GM19035 (cell line): ENCODE data around the gene TMEM88.

Source experiments
- ATAC-seq: cut with Tn5 transposase; IDR thresholded peaks from one replicate; pipeline ENCODE4 v1.9.1; 2021; ENCODE audit not compliant: unreplicated experiment

Gene TMEM88

GRCh38 chr17:7832431-7832830 lies 22.4 kb upstream of the TMEM88 start:
- no peak for ATAC-seq

- no peak for ATAC-seq
Measured at GRCh38 chr17:7833011-7833794, 21.7 kb upstream of the TMEM88 start.

GRCh38 chr17:7833795-7834541 lies 20.9 kb upstream of the TMEM88 start, which contains the start of gene KDM6B:
TSS of gene KDM6B (plus strand) at chr17:7834217. CDS start at chr17:7845555, 11,338 bp downstream.
- ATAC-seq, result peak; percentile 40

GRCh38 chr17:7834542-7834956 lies 20.3 kb upstream of the TMEM88 start:
- peak; percentile 15 for ATAC-seq

- peak; percentile 49 for ATAC-seq
Measured at GRCh38 chr17:7834957-7835813, 19.7 kb upstream of the TMEM88 start.

- ATAC-seq, result peak; percentile 29
Measured at GRCh38 chr17:7835814-7836595, 18.9 kb upstream of the TMEM88 start.

GRCh38 chr17:7836596-7837407 lies 18.1 kb upstream of the TMEM88 start:
- ATAC-seq, result no peak

- no peak for ATAC-seq
Measured at GRCh38 chr17:7837408-7838088, 17.3 kb upstream of the TMEM88 start.

GRCh38 chr17:7838090-7839075 lies 16.5 kb upstream of the TMEM88 start:
- no peak for ATAC-seq

- no peak for ATAC-seq
Measured at GRCh38 chr17:7839190-7839875, 15.5 kb upstream of the TMEM88 start.

GRCh38 chr17:7839876-7840261 lies 15.0 kb upstream of the TMEM88 start:
- ATAC-seq, result no peak

GRCh38 chr17:7840441-7840840 lies 14.4 kb upstream of the TMEM88 start:
- no peak for ATAC-seq

GRCh38 chr17:7840875-7841274 lies 14.0 kb upstream of the TMEM88 start:
- ATAC-seq, result no peak

GRCh38 chr17:7841396-7841914 lies 13.4 kb upstream of the TMEM88 start:
- ATAC-seq, result peak; percentile 3

- ATAC-seq, result peak; percentile 21
Measured at GRCh38 chr17:7841915-7842379, 12.9 kb upstream of the TMEM88 start.

- ATAC-seq, result peak; percentile 23
Measured at GRCh38 chr17:7842380-7843256, 12.2 kb upstream of the TMEM88 start.
